ENCODE measurements around the gene CHIT1. TPM values are rescaled to one million over a fixed set of nuclear protein-coding genes. Genes with fewer than 3 reads are reported as not detected.
A peak's percentile ranks its signal among the peaks of the same experiment; 100 is the strongest.
"Not testable (repeated sequence)": the region's sequence is repeated elsewhere in the genome, so short reads cannot be mapped to it uniquely, and the experiment has no call there.

The CHIT1 gene
- total and polyA plus RNA-seq, 10 donors: 2.0 to 165 (median 6.7) TPM

- no peaks in the 10 kb centered on the region for H3K4me1 ChIP-seq
- intact Hi-C loops (cut with DNase I; ENCODE audit: low total_unique reads): no loop called here
- TF ChIP-seq POLR2A (IDR thresholded peaks at IDR 0.05): no peak
- TF ChIP-seq POLR2AphosphoS5 (IDR thresholded peaks at IDR 0.05): no peak
- TF ChIP-seq CTCF (IDR thresholded peaks at IDR 0.05 in 8 of 11, conservative IDR thresholded peaks at IDR 0.05 in 3 of 11): no peak
Observed at GRCh38 chr1:203239081-203239480, 9.6 kb upstream of the CHIT1 start.

DNA sequence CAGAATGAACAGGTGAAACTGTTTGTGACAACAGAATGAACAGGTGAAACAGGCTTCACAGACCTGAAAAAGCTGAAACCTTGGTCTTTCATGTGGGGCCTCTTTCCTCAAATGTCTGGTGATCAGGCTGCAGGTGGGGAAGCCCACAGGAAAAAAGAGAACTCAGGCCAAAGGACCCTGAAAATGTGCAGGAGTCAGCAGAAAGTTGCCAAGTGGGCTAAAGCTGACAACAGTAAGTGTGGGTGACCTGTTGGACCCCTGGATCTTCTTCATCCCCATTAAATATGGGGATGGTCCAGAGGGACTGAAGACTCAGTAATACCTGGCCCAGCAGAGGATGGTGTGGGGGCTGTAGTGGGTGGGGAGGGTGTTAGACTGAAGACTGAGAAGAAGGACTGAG, 9.1 kb upstream of the CHIT1 start:
- H3K4me3 ChIP-seq: no peak overlapping the region
- peaks cover 0 to 32% (median 30%) of the 10 kb centered on the region in 8 donors for H3K9me3 ChIP-seq
- intact Hi-C loops (cut with DNase I; ENCODE audit: low total_unique reads): no loop called here
- H3K27me3 ChIP-seq (replicated peaks in 1 of 7): peaks cover 0 to 12% (median 0%) of the 10 kb centered on the region in 7 donors
- H3K27ac ChIP-seq: no peak overlapping the region
- TF ChIP-seq CTCF (IDR thresholded peaks at IDR 0.05 in 8 of 11, conservative IDR thresholded peaks at IDR 0.05 in 3 of 11) (no peak), POLR2AphosphoS5 (IDR thresholded peaks at IDR 0.05) (no peak), POLR2A (IDR thresholded peaks at IDR 0.05) (no peak)
- DNase-seq: no peak
- H3K4me1 ChIP-seq: no peaks in the 10 kb centered on the region
- H3K36me3 ChIP-seq: no peaks in the 10 kb centered on the region

More at GRCh38 chr1:203239081-203239480, 9.6 kb upstream of the CHIT1 start:
- Histone ChIP-seq H3K27me3 (replicated peaks in 1 of 7) (peaks cover 0 to 13% (median 0%) of the 10 kb centered on the region in 7 donors), H3K27ac (no peak overlapping the region), H3K9me3 (peaks cover 0 to 27% (median 25%) of the 10 kb centered on the region in 8 donors), H3K36me3 (no peaks in the 10 kb centered on the region), H3K4me3 (no peak overlapping the region)
- DNase-seq: no peak
- WGBS, 5 donors: 34 to 43% (median 43%) methylated on average over 4 of the region's 4 CpGs

DNA sequence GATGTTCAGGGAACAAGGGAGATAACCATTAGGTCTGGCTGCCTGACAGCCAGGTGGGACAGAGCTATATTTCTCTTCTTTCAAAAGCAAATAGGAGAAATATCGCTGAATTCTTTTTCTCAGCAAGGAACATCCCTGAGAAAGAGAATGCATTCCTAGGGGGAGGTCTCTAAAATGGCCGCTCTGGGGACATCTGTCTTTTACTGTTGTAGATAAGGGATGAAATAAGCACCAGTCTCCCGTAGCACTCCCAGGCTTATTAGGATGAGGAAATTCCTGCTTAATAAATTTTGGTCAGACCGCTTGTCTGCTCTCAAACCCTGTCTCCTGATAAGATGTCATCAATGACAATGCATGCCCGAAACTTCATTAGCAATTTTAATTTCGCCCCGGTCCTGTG, 5.4 kb upstream of the CHIT1 start:
- intact Hi-C loops (cut with DNase I; ENCODE audit: low total_unique reads); H3K27ac ChIP-seq; H3K4me1 ChIP-seq; H3K4me3 ChIP-seq; DNase-seq; H3K36me3 ChIP-seq: not testable (repeated sequence)
- WGBS, 5 donors: 88 to 94% (median 91%) methylated on average over 7 of the region's 7 CpGs
- H3K27me3 ChIP-seq (replicated peaks in 1 of 7): peaks cover 0 to 19% (median 0%) of the 10 kb centered on the region in 7 donors
- peaks cover 0 to 36% (median 30%) of the 10 kb centered on the region in 8 donors for H3K9me3 ChIP-seq

DNA sequence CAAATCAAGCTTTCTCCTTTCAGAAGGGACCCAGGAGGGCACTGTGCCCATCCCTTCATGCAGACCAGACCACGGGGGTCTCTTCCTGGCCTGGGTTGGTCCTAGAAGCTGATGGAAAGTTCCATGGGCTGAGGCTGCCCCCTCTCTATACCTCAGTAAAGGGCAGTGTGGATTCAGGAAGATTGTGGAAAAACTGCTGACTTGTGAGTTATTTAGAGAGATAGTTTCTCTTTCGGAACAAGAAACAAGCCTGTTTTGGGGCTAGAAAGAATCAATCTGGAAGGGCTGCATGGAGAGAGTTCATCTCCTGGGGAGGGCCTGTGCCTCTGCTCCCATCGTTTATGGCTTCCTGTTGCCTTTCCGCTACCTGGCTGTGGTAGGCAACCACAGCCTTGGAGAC, 803 bp downstream of the CHIT1 start:
- Histone ChIP-seq H3K4me3 (no peak overlapping the region), H3K4me1 (peaks cover 0 to 7% (median 0%) of the 10 kb centered on the region in 6 donors), H3K27ac (peak overlapping the region in 1 of 8 donors; percentile 16), H3K9me3 (peaks cover 0 to 7% (median 1%) of the 10 kb centered on the region in 8 donors), H3K27me3 (replicated peaks in 1 of 7) (peaks cover 0 to 28% (median 0%) of the 10 kb centered on the region in 7 donors), H3K36me3 (peaks cover 0 to under 1% (median 0%) of the 10 kb centered on the region in 6 donors)
- 60 to 72% (median 65%) methylated on average over 4 of the region's 4 CpGs for WGBS, 5 donors
- no peak for DNase-seq
- no peak for TF ChIP-seq CTCF (IDR thresholded peaks at IDR 0.05 in 8 of 11, conservative IDR thresholded peaks at IDR 0.05 in 3 of 11)
- TF ChIP-seq POLR2A (IDR thresholded peaks at IDR 0.05): no peak
- TF ChIP-seq POLR2AphosphoS5 (IDR thresholded peaks at IDR 0.05): no peak
- intact Hi-C loops (cut with DNase I; ENCODE audit: low total_unique reads): no loop called here
